Measurements from ENCODE around the gene PM20D2.

PM20D2 gene

GRCh38 chr6:89145091-89145955, 532 bp upstream of the PM20D2 start:
- in situ Hi-C loops (cut with HindIII; ENCODE audit: low sequenced_read_pairs), result no loop called here

- in situ Hi-C loops (cut with HindIII; ENCODE audit: low sequenced_read_pairs), result no loop called here
These were observed 1.2 kb downstream of the PM20D2 start for GRCh38 chr6:89146718-89147700.

- in situ Hi-C loops (cut with HindIII; ENCODE audit: low sequenced_read_pairs), result no loop called here
These were observed 2.3 kb downstream of the PM20D2 start for GRCh38 chr6:89148016-89148750.

GRCh38 chr6:89154131-89154530, 8.3 kb downstream of the PM20D2 start:
- in situ Hi-C loops (cut with HindIII; ENCODE audit: low sequenced_read_pairs), result no loop called here

GRCh38 chr6:89160331-89161092, 14.7 kb downstream of the PM20D2 start:
- in situ Hi-C loops (cut with HindIII; ENCODE audit: low sequenced_read_pairs), result no loop called here

- in situ Hi-C loops (cut with HindIII; ENCODE audit: low sequenced_read_pairs), result no loop called here
These were observed 15.6 kb downstream of the PM20D2 start for GRCh38 chr6:89161326-89162046.

- in situ Hi-C loops (cut with HindIII; ENCODE audit: low sequenced_read_pairs), result no loop called here
These were observed 16.2 kb downstream of the PM20D2 start for GRCh38 chr6:89162047-89162371.

GRCh38 chr6:89172131-89172530, 26.3 kb downstream of the PM20D2 start:
- in situ Hi-C loops (cut with HindIII; ENCODE audit: low sequenced_read_pairs), result no loop called here

- in situ Hi-C loops (cut with HindIII; ENCODE audit: low sequenced_read_pairs), result no loop called here
These were observed 27.8 kb downstream of the PM20D2 start for GRCh38 chr6:89173634-89174033.

- in situ Hi-C loops (cut with HindIII; ENCODE audit: low sequenced_read_pairs), result no loop called here
These were observed 34.3 kb downstream of the PM20D2 start for GRCh38 chr6:89180112-89180511.

GRCh38 chr6:89180971-89181370, 35.1 kb downstream of the PM20D2 start:
- in situ Hi-C loops (cut with HindIII; ENCODE audit: low sequenced_read_pairs), result no loop called here

GRCh38 chr6:89183294-89183693, 37.4 kb downstream of the PM20D2 start:
- in situ Hi-C loops (cut with HindIII; ENCODE audit: low sequenced_read_pairs), result no loop called here

- in situ Hi-C loops (cut with HindIII; ENCODE audit: low sequenced_read_pairs), result no loop called here
These were observed 38.5 kb downstream of the PM20D2 start for GRCh38 chr6:89184344-89184743.

- in situ Hi-C loops (cut with HindIII; ENCODE audit: low sequenced_read_pairs), result no loop called here
These were observed 40.9 kb downstream of the PM20D2 start for GRCh38 chr6:89186762-89187161.

- in situ Hi-C loops (cut with HindIII; ENCODE audit: low sequenced_read_pairs), result no loop called here
These were observed 41.6 kb downstream of the PM20D2 start for GRCh38 chr6:89187504-89187903.

GRCh38 chr6:89190741-89191140, 44.9 kb downstream of the PM20D2 start:
- in situ Hi-C loops (cut with HindIII; ENCODE audit: low sequenced_read_pairs), result loop anchor here (10.0 kb wide), 1 partner anchor 54 kb away; no protein-coding TSS in a partner anchor

- in situ Hi-C loops (cut with HindIII; ENCODE audit: low sequenced_read_pairs), result loop anchor here (10.0 kb wide), 1 partner anchor 50 kb away; no protein-coding TSS in a partner anchor
These were observed 48.7 kb downstream of the PM20D2 start for GRCh38 chr6:89194559-89194958.

- in situ Hi-C loops (cut with HindIII; ENCODE audit: low sequenced_read_pairs), result loop anchor here (10.0 kb wide), 1 partner anchor 48 kb away; no protein-coding TSS in a partner anchor
These were observed 51.3 kb downstream of the PM20D2 start for GRCh38 chr6:89197141-89197540.

GRCh38 chr6:89198235-89198634, 52.4 kb downstream of the PM20D2 start:
- in situ Hi-C loops (cut with HindIII; ENCODE audit: low sequenced_read_pairs), result loop anchor here (10.0 kb wide), 1 partner anchor 47 kb away; no protein-coding TSS in a partner anchor
